Measurements from ENCODE around the gene WIZ.

WIZ gene

GRCh38 chr19:15378534-15379082 lies 71.1 kb downstream of the WIZ start:
- peak; percentile 3 to 24 for DNase-seq (ENCODE audit: low read depth in 2 of 2)

GRCh38 chr19:15374796-15375440 lies 74.8 kb downstream of the WIZ start:
- DNase-seq (ENCODE audit: low read depth in 2 of 2): no peak

- no peak for DNase-seq (ENCODE audit: low read depth in 2 of 2)
Measured at GRCh38 chr19:15374105-15374651, 75.6 kb downstream of the WIZ start.

GRCh38 chr19:15373644-15374043 lies 76.1 kb downstream of the WIZ start:
- no peak for DNase-seq (ENCODE audit: low read depth in 2 of 2)

- DNase-seq (ENCODE audit: low read depth in 2 of 2): no peak
Measured at GRCh38 chr19:15372891-15373301, 76.9 kb downstream of the WIZ start.

- no peak for DNase-seq (ENCODE audit: low read depth in 2 of 2)
Measured at GRCh38 chr19:15372470-15372869, 77.3 kb downstream of the WIZ start.

GRCh38 chr19:15371786-15372380 lies 77.9 kb downstream of the WIZ start:
- no peak for DNase-seq (ENCODE audit: low read depth in 2 of 2)

- DNase-seq (ENCODE audit: low read depth in 2 of 2): no peak
Measured at GRCh38 chr19:15371119-15371518, 78.6 kb downstream of the WIZ start.

Data from stimulated activated CD8-positive, alpha-beta memory T cell treated with anti-CD3 and anti-CD28 coated beads, Interleukin-7, amount 100 ng/mL, for 4 hours (primary cell).